IPS-15b (cell line): ENCODE measurements around the gene YJU2.
"Not testable (repeated sequence)": the region's sequence is repeated elsewhere in the genome, so short reads cannot be mapped to it uniquely, and the experiment has no call there.

Source experiments
- H3K27me3 ChIP-seq: one replicate; pipeline ENCODE4 v1.6.1; 2013; ENCODE audit warnings: low read length; ENCODE audit not compliant: control insufficient read depth, insufficient read depth
- H3K36me3 ChIP-seq: one replicate; pipeline ENCODE4 v1.6.1; 2013; ENCODE audit warnings: low read length; ENCODE audit not compliant: control insufficient read depth, insufficient read depth
- H3K4me1 ChIP-seq: one replicate; pipeline ENCODE4 v1.6.1; 2013; ENCODE audit warnings: mild to moderate bottlenecking, low read length; ENCODE audit not compliant: control insufficient read depth, insufficient read depth
- H3K4me3 ChIP-seq: one replicate; pipeline ENCODE4 v1.5.1; 2013; ENCODE audit warnings: low read depth, low read length
- H3K9ac ChIP-seq: one replicate; pipeline ENCODE4 v1.6.1; 2013; ENCODE audit warnings: low read depth, mild to moderate bottlenecking, low read length
- H3K9me3 ChIP-seq: one replicate; pipeline ENCODE4 v1.6.1; 2013; ENCODE audit warnings: mild to moderate bottlenecking, low read length; ENCODE audit not compliant: control insufficient read depth, insufficient read depth

The YJU2 gene

DNA sequence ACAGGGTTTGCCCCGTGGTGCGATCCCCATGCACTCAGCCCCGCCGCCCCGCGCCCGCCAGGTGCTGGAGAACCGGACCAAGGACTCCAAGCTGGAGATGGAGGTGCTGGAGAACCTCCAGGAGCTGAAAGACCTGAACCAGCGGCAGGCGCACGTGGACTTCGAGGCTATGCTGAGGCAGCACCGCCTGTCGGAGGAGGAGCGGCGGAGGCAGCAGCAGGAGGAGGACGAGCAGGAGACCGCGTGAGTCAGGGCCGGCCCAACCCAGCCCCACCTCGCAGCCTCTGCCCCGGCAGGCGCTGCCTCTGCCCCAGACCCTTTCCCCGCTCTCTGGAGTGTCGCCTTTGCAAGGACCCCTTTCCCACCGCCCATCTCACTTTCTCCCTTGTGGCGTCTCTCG, 11.3 kb downstream of the YJU2 start:
- Histone ChIP-seq H3K4me1 (no peaks in the 10 kb centered on the region), H3K9me3 (peaks cover 5% of the 10 kb centered on the region), H3K4me3 (no peak overlapping the region), H3K27me3 (no peaks in the 10 kb centered on the region), H3K9ac (no peak overlapping the region), H3K36me3 (peaks cover 31% of the 10 kb centered on the region)

GRCh38 chr19:4260613-4261191, 13.8 kb downstream of the YJU2 start:
- peaks cover 23% of the 10 kb centered on the region for H3K36me3 ChIP-seq
- H3K9me3 ChIP-seq = peaks cover 5% of the 10 kb centered on the region
- no peak overlapping the region for H3K9ac ChIP-seq
- H3K4me3 ChIP-seq = no peak overlapping the region
- H3K27me3 ChIP-seq = no peaks in the 10 kb centered on the region
- no peaks in the 10 kb centered on the region for H3K4me1 ChIP-seq

DNA sequence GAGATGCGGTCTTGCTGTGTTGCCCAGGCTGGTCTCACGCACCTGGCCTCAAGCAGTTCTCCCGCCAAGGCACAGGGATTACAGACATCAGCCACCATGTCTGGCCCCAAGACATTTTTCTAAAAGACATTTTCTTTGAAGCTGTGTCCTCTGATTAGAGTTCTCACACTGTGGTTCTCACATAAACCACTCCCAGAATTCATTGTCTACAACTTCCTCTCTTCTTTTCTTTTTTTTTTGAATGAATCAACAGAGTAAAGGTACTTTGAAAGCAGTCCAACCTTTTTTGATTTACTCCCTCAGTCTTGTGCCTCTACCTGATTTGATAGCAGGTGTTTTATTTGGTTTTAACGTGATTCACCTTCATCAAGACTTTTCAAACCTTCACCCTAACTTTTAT, 17.9 kb downstream of the YJU2 start:
- no peaks in the 10 kb centered on the region for H3K27me3 ChIP-seq
- no peak overlapping the region for H3K9ac ChIP-seq
- H3K4me3 ChIP-seq = no peak overlapping the region
- H3K36me3 ChIP-seq = peaks cover 19% of the 10 kb centered on the region
- no peaks in the 10 kb centered on the region for H3K4me1 ChIP-seq
- no peaks in the 10 kb centered on the region for H3K9me3 ChIP-seq

DNA sequence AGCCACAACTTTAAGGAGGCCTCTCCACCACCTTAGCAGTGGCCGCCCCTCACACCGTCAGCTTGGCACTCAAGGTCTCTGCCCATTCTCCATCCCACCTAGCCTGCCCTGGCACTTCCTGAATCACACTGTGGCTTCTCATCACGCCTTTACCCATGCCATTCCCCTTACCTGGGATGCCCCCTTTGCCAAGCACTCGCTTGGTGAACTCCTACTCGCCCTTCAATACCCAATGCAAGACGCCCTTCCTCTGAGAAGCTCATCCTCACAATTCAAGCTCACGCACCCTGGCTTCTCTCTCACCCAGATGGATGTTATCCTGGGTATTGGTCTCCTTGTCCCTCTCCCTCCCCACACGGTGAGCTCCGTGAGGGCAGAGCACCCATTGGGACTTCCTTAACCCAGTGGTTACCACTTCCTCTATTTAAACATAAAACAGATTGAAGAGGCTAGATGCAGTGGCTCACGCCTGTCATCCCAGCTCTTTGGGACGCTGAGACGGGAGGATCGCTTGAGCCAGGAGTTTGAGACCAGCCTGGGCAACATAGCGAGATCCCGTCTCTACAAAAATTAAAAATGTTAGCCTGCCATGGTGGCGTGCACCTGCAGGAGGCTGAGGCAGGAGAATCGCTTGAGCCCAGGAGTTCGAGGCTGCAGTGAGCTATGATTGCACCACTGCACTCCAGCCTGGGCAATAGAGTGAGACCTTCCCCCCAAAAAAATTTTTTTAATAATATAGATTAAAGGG, 19.5 kb downstream of the YJU2 start:
- H3K4me3 ChIP-seq = no peak overlapping the region
- no peaks in the 10 kb centered on the region for H3K27me3 ChIP-seq
- H3K36me3 ChIP-seq = peaks cover 16% of the 10 kb centered on the region
- H3K9me3 ChIP-seq = no peaks in the 10 kb centered on the region
- no peaks in the 10 kb centered on the region for H3K4me1 ChIP-seq
- no peak overlapping the region for H3K9ac ChIP-seq

DNA sequence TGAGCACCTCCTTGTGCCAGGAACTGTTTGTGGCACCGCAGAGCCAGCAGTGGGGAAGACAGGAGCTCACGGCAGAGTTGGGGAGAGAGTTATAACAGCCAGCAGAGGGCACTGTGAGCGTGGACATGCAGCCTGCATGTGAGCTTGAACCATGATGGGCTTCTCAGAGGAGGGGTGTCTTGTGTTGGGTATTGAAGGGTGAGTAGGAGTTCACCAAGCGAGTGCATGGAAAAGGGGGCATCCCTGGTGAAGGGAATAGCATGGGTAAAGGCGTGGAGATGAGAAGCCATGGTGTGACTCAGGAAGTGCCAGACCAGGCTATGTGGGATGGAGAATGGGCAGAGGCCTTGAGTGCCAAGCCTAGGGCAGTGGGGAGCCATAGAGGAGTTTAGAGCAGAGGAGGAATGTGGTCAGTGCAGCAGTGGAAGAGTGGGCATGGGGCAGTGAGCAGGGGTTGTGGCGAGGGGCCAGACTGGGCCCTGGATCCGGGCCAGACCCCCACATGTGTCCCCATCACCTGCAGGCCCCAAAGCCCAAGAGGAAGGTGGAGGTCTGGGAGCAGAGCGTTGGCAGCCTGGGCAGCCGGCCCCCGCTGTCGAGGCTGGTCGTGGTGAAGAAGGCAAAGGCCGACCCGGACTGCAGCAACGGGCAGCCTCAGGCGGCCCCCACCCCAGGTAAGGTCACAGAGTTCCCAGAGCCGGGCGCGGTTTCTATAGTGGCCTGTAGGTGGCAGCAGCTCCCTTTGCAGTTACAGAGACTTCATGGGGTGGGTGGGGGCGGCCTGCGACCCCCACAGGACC, 20.4 kb downstream of the YJU2 start:
- no peak overlapping the region for H3K9ac ChIP-seq
- no peak overlapping the region for H3K4me3 ChIP-seq
- H3K4me1 ChIP-seq = no peaks in the 10 kb centered on the region
- H3K36me3 ChIP-seq = peaks cover 16% of the 10 kb centered on the region
- H3K27me3 ChIP-seq = no peaks in the 10 kb centered on the region
- H3K9me3 ChIP-seq = no peaks in the 10 kb centered on the region

GRCh38 chr19:4267901-4268815, 21.3 kb downstream of the YJU2 start:
- Histone ChIP-seq H3K9ac (no peak overlapping the region), H3K9me3 (no peaks in the 10 kb centered on the region), H3K27me3 (no peaks in the 10 kb centered on the region), H3K4me3 (no peak overlapping the region), H3K36me3 (peaks cover 14% of the 10 kb centered on the region), H3K4me1 (no peaks in the 10 kb centered on the region)

GRCh38 chr19:4268816-4269430, 22.0 kb downstream of the YJU2 start:
- H3K4me1 ChIP-seq = no peaks in the 10 kb centered on the region
- H3K9me3 ChIP-seq = no peaks in the 10 kb centered on the region
- H3K4me3 ChIP-seq = no peak overlapping the region
- H3K27me3 ChIP-seq = no peaks in the 10 kb centered on the region
- H3K36me3 ChIP-seq = peaks cover 12% of the 10 kb centered on the region
- no peak overlapping the region for H3K9ac ChIP-seq

DNA sequence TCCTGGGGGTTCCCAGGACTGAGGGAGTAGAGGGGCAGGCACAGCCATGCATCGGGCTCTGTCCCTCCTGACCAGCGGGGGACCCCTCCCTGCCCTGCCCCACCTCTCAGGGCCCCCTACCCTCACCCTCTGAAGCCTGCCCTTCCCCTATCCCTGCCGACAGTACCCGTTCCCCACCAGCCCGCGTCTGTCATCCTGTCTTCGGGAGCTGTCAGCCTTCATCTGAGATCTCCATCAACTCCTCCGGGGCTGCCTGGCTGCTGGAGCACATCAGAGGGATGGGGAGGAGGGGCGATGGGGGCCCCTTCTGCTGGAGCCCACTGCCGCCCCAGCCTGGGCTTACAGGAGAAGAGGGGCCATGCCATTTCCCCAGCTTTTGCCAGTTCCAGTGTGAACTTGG, 26.0 kb downstream of the YJU2 start:
- H3K4me3 ChIP-seq = no peak overlapping the region
- H3K4me1 ChIP-seq = no peaks in the 10 kb centered on the region
- H3K9ac ChIP-seq = no peak overlapping the region
- peaks cover under 1% of the 10 kb centered on the region for H3K27me3 ChIP-seq
- H3K36me3 ChIP-seq = peaks cover 9% of the 10 kb centered on the region
- H3K9me3 ChIP-seq = no peaks in the 10 kb centered on the region

DNA sequence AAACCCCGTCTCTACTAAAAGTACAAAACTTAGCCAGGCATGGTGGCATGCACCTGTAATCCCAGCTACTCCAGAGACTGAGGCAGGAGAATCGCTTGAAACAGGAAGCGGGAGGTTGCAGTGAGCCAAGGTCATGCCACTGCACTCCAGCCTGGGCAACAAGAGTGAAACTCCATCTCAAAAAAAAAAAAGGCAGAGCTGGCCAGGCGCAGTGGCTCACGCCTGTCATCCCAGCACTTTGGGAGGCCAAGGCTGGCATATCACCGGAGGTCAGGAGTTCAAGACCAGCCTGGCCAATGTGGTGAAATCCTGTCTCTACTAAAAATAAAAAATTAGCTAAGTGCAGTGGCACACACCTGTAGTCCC, 27.4 kb downstream of the YJU2 start:
- not testable (repeated sequence) for H3K36me3 ChIP-seq, H3K9me3 ChIP-seq

GRCh38 chr19:4277191-4277696, 30.4 kb downstream of the YJU2 start:
- no peaks in the 10 kb centered on the region for H3K4me1 ChIP-seq
- peaks cover 19% of the 10 kb centered on the region for H3K27me3 ChIP-seq
- no peak overlapping the region for H3K9ac ChIP-seq
- no peaks in the 10 kb centered on the region for H3K36me3 ChIP-seq
- no peak overlapping the region for H3K4me3 ChIP-seq
- H3K9me3 ChIP-seq = no peaks in the 10 kb centered on the region

More for the DNA sequence above, 27.4 kb downstream of the YJU2 start:
- H3K4me1 ChIP-seq, H3K27me3 ChIP-seq, H3K9ac ChIP-seq, H3K4me3 ChIP-seq: not testable (repeated sequence)

GRCh38 chr19:4278010-4278409, 31.1 kb downstream of the YJU2 start:
- no peaks in the 10 kb centered on the region for H3K4me1 ChIP-seq
- no peaks in the 10 kb centered on the region for H3K9me3 ChIP-seq
- H3K27me3 ChIP-seq = peaks cover 19% of the 10 kb centered on the region
- no peak overlapping the region for H3K4me3 ChIP-seq
- no peaks in the 10 kb centered on the region for H3K36me3 ChIP-seq
- H3K9ac ChIP-seq = no peak overlapping the region
